NT2/D1 (cell line): ENCODE results near the gene NATD1.

Experiments used
- YY1 ChIP-seq: IDR thresholded peaks from 2 replicates; pipeline ENCODE4 v1.6.1; 2011; ENCODE audit not compliant: insufficient read length, insufficient read depth
- ZNF274 ChIP-seq: IDR thresholded peaks from 2 replicates; pipeline ENCODE4 v1.6.1; 2011; ENCODE audit warnings: mild to moderate bottlenecking, low read depth, low read length

DNA sequence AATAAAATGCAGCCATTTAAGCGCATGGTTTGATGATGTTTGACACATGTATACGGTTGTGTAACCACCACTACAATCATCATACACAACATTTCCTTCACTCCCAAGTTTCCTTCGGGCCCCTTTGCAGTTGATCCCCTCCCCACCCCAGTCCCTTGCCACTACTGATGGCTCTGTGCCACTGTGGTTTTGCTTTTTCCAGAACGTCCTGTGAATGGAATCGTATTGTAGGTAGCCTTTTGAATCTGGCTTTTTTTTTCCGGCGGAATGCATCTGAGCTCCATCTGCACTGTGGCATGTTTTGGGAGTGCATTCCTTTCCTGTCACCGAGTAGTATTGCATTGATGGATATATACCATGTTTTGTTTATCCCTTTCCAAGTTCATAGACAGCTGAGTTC, 16.2 kb upstream of the NATD1 start:
- no peak for TF ChIP-seq YY1
- TF ChIP-seq ZNF274, result no peak
